NB4 (cell line): ENCODE measurements around the gene NHLRC2.

Experiments
- CTCF ChIP-seq: IDR thresholded peaks from one replicate; pipeline ENCODE4 v1.5.1; 2012; ENCODE audit warnings: low read depth, low read length
- MYC ChIP-seq: IDR thresholded peaks from 2 replicates; pipeline ENCODE4 v1.6.1; 2011; ENCODE audit warnings: low read depth, low read length
- POLR2A ChIP-seq: IDR thresholded peaks from 2 replicates; pipeline ENCODE4 v1.6.1; 2011; ENCODE audit warnings: mild to moderate bottlenecking; ENCODE audit not compliant: insufficient read length; ENCODE audit errors: extremely low read depth

GRCh38 chr10:113916053-113916452 lies 61.6 kb downstream of the NHLRC2 start:
- TF ChIP-seq MYC (no peak), POLR2A (no peak), CTCF (no peak)
